ENCODE results near the gene TP53BP2.
"Not testable (repeated sequence)": the region's sequence is repeated elsewhere in the genome, so short reads cannot be mapped to it uniquely, and the experiment has no call there.

TP53BP2 gene

DNA sequence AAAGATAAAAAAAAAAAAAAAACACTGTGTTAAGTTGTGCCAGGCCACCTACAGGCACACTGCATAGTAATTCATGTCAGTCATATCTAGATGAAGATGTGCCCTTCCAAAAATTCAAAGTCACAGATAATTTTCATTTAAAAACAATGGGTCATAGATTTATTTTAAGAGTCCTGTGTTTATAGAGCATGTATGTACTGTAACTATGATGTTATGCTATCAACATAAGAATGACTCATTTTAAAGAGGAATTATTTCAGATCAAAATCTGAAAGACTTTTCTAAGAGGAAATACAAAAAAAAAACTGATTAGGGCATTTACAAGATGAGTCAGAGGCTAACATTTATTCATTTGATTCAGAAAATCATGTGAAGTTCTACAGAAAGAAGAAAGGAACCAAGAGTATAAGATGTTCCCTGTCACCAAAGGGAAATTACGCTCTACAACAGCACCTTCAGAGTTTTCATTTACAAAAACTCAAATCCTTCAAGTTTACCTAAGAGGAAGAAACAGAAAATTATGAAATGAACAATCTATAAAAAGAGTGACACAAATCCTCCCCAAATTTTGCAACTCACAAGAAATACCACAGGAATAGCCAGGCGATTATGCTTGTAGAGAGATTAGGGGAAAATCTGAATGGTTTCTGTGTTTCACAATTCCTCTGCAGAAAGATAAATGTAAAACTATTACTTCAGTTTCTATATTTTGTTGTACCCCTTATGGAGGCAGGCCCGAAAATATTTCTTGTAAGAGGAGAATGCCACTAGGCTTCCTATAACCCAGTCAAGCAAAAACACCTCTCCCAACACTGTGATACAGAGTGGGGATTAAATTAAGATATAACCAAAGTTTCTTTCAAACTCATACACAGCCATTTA, 13.8 kb downstream of the TP53BP2 start:
- no peak for DNase-seq (ENCODE audit: low spot score)

DNA sequence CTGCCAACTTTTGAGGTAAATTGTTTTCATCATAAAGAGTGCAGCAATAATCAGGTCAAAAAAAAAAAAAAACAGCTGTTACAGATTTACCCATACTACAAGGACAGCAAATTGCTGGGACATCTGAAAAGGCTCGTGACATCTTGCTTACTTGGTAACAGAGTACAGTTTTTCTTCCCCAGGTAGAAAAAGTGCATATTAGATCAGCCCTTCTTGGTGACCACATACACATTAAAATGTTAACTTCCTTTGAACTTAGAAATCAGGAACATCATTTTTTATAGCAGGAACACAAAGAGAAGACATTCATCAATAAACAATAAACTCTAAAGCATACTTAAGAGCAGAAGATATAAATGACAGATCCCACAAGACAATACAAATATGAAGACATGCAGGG, 16.1 kb downstream of the TP53BP2 start:
- no peak for DNase-seq (ENCODE audit: low spot score)

DNA sequence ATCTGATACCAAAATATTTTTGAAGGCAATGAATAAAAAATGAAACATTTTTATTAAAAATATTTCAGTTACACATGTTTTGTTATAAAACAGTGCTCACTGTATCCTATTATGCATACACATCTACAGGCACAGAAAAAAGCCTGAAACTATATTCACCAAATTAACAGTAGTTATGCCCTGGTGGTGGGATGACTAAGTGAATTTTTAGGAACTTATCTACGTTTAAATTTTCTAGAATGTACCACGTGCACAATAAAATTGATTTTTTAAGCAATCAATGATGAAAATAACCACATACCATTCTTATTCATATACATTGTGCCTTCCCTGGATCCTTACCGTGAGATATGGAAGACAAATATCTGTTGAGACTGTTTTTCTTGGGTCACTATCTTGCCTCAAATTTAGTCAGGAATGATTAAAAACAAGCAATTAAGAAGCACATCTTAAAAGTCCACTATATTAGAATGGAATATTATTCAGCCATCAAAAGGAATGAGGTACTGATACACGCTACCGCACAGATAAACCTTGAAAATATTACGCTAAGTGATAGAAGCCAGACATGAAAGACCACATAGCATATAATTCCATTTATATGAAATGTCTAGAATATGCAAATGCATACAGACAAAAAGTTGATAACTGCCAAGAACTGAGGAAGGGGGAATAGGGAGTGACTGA, 17.4 kb downstream of the TP53BP2 start:
- no peak for DNase-seq (ENCODE audit: low spot score)

DNA sequence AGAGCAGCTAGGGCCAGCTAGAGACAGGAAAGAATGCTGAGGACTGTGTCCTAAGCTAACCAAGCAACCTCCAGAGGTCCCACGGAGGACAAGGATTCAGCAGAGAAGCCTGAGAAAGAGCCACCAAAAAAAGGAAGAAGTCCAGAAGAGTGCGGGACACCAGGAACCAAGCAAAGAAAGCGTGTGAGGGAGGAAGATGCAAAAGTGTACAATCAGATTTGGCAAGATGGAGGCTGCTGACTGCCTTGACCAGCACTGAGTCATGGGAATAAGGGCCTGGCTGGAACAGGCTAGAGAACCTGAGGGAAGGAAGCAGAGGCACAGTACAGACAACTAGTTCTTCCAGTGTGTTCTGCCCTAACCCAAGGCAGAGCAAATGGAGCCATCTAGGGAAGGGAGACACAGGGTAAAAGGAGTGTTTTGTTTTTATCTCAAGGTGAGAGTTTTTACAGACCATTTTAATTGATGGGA, 18.5 kb downstream of the TP53BP2 start:
- no peak for DNase-seq (ENCODE audit: low spot score)

DNA sequence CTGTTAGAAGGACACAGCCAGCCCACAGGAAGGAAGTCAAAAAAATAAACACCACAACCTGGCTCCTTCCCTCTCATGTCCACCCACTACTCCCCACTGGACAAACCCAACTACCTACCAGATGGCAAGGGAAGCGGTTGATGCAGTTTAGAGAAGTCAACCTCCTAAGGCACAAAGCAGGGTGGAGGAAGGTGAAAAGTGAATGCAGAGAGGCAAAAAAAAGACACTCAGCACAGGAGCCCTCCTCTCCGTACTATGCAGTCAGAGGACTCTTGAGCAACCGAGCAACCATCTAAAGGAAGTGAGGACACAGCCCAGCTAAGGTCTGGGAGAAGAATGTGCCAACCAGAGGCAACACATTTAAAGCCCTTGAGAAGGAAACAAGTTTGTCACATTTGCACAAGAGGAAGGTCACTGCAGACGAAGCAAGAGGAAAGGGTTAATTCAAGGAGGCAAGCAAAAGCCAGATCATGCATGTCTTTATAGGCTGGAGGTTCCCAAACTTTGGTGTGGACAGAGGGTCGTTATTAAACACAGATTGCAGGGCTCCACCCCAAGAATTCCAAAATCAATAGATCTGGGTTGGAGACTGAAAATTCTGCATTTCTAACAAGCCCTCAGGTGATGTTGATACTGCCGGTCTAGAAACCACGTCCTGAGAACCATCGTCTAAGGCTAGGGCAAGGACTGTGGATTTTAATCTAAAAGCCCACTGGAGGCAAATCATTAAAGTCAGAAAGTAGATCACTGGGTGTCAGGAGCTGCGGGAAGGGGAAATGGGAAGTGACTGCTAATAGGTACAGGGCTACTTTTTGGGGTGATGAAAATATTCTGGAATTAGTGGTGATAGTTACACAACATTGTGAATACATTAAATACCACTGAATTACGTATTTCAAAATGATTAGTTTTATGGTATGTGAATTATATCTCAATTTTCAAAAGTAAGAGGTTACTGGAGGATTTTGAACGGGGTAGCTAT, 19.7 kb downstream of the TP53BP2 start:
- no peak for DNase-seq (ENCODE audit: low spot score)

DNA sequence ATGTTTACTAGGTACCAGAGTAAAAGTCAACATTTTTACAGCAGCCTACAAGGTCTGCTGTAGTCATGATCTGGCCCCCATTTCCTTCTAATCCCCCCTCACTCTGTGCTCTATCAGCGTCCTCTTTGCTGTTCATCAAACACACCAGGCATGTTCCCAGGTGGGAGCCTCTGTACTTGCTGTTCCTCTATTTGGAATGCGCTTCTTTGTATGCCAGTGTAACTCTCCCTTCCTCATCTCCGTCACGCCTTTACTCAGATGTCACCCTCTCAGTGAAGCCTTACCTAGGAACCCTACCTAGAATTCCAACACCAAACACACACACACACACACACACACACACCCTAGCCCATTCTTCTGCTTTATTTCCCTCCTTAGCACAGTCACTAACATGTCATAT, 21.0 kb downstream of the TP53BP2 start:
- DNase-seq (ENCODE audit: low spot score) = no peak

DNA sequence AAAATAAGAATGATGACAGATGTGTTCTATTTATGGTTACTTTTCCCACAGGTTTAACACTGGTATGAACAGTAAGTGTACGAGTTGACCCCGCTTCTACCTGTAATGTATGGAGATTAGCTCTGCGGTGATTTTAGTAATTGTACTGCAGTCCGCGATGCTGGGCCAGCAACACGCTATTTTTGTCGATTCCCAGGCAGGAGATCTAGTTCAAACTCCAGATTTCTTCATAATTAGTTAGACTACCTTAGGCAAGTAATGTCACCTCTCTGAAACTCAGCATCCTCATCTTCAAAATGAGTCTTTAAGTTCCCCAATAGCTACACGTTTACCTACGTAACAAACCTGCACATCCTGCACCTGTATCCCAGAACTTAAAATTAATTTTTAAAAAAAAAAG, 21.5 kb downstream of the TP53BP2 start:
- DNase-seq (ENCODE audit: low spot score) = no peak

DNA sequence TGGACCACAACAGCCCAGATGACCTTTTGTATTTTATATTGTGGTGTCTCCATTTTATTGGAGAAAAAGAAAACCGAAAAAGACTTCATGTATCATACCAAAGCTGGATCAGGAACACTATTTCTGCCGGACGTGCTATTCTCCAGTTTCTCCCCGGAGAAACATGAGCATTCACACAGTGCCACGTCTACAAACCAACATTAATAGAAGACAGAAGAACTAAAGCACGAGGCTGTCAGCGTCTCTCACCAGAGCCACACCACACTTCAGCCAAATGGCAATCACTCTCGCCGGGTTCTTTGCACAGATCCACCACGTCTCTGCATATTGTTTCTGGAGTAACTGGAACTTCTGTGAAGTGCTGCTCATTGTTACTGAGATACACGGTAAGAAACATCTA, 24.8 kb downstream of the TP53BP2 start:
- DNase-seq (ENCODE audit: low spot score) = no peak

DNA sequence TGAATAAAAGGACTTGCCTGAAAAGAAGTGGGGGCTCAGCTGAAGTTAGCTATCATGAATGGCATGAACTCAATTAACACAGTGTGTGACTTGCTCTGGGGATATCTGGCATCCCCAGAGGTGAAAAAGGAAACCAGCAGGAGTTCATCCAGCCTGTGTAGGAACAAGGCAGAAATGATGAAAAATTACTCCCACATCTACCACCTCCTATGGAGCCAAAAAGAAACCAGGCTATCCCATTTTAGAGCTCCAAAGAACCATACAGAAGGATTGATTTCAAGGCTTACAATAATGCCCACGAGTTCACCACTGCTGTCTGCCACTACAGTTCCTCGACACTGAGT, 25.3 kb downstream of the TP53BP2 start:
- DNase-seq (ENCODE audit: low spot score) = no peak

DNA sequence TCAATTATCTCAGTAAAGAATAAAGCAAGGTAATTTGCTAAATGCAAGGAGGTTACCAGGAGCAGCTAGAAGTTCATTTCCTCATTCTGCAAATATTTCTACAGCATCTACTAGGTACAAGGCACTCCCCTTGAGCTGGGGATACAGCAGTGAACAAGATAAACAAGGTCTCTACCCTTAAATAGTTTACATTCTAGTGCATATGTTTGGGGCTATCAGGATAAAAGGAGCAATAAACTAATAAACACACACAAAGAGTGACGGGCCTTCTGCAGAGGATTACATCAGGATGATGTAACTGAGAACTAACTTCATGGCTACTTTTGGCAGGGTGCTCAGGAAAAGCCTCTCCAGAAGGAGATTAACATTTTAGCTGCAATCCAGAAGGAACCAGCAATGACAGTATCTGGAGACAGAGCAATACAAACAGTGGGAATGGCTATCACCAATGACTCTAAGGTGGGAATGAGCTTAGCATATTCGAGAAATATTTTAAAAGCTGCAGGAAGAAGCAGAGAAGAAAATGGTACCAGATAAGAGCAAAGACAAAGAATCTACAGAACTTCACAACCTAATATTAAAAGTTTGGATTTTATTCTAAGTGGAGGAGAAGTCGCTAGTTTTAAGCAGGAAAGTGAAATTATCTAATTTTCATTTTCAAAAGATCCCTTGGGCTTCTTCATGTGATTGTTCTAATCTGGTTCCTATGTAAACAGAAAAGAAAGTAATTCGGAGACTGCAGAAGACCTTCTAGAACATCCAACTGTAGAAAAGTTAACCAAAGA, 25.8 kb downstream of the TP53BP2 start:
- no peak for DNase-seq (ENCODE audit: low spot score)

DNA sequence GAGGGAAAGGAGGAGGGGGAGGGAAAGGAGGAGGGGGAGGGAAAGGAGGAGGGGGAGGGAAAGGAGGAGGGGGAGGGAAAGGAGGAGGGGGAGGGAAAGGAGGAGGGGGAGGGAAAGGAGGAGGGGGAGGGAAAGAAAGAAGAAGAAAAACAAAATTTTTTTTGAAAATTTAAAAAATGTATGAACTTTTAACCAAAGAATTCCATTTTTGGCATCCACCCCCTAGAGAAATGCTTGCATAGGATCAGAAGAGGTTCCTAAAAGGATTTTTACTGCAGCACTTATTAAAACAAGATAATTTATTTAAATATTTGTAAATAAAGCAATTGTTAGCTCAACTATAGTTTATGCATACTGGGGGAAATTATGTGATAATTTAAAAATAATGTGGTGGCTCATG, 28.5 kb downstream of the TP53BP2 start:
- not testable (repeated sequence) for DNase-seq (ENCODE audit: low spot score)

DNA sequence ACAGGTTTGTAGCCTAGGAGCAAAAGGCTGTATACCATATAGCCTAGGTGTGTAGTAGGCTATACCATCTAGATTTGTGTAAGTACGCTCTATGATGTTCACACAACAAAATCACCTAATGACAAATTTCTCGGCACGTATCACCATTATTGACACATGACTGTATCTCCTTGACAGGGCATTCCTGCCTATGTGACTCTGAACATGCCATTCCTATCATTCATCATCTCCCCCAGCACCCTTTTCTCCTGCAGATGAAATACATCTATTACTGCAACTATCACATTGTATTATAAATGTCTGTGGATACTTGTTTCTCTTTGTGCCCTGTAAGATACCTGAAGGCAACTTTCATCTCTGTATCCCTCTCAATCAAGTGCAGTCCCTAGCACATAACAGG, 29.9 kb downstream of the TP53BP2 start:
- DNase-seq (ENCODE audit: low spot score) = no peak

DNA sequence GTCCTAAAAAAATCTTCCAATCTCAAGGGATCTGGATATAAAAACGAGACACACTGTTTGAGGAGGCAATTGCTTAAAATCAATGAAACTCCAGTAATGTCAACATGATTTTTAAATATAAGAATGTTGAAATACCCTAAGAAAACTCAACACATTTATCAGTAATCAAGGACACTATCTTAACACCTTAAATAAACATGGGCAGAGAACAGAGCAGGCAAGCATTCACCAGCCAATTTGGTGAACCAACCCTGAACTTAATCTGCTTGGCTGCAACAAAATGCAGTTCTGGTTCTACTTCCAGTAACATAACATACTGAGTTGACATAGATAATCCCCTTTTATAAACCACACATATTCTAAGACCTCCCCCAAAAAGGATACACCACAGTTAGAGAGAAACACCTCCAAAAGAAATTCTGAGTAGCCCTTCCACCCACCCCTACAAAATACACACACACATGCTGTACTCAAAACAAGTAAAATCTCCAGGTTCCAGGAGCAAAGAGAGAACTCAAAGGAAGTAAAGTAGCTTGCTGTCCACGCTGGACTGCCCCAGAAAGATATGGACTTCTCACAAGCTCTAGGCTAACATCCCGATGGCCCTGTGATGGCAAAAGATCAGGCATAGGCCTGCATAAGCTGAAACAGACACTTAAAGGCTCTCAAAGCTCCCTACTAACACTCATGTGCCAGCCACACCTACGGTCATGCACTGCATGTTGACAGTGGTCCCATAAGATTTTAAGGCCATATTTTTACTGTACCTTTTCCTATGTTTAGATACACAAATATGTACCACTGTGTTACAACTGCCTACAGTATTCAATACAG, 30.5 kb downstream of the TP53BP2 start:
- no peak for DNase-seq (ENCODE audit: low spot score)

DNA sequence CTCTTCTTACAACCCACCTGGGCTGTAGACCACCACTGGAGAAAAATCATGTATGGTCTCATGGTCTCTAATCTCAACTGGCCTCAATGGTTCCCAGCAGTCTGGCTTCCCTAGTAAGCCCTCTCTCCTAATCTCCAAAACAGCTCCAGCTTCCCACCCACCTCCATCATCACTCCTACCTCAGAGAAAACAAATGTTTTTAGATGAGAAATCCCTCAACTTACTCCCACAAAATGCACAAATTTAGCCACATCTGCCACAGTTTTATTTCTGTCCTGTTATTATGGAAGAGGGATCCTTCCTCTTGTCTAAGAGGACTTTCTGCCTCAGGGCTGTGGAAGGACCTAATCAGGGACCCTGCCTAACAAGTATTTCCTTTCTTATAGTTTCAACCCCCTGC, 32.1 kb downstream of the TP53BP2 start:
- DNase-seq (ENCODE audit: low spot score) = no peak

DNA sequence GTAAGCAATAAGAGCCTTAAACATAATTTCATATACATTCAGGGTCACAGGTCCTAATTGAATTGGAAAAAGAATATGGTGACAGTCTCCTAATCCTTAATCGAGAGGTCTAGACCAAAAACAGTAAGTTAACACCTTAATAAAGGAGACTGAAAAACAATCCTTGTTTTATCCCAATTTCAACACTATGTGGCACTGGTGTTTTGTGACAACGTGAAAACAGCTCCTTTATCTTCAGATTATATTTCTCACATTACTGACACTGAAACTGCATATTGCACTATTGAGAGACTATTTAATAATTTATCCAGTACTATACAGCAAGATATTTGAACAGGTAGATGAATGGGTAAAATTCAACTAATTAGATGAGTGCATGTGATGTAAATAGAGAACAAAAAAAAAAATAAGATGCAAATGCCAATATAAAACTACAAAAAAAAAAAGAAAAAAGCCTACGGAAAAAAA, 34.1 kb downstream of the TP53BP2 start:
- DNase-seq (ENCODE audit: low spot score) = peak; percentile 54

DNA sequence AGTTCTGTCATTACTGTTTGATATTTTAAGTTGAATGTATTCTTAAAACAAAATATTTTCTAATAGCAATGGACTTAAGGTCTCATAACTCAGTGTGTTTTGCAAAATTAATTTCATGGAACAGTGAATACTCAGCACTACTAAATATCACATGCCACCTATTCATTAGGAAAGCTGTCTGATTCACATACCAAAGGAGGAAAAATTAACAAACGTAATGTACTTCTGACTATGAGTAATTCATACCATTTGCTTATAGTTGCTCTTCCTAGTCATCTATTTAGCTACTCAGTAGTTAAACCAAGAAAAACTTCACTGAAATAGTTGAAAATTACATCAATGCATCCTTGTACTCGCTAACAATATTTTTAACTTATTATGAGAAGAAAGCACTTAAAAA, 35.2 kb downstream of the TP53BP2 start:
- DNase-seq (ENCODE audit: low spot score) = no peak

DNA sequence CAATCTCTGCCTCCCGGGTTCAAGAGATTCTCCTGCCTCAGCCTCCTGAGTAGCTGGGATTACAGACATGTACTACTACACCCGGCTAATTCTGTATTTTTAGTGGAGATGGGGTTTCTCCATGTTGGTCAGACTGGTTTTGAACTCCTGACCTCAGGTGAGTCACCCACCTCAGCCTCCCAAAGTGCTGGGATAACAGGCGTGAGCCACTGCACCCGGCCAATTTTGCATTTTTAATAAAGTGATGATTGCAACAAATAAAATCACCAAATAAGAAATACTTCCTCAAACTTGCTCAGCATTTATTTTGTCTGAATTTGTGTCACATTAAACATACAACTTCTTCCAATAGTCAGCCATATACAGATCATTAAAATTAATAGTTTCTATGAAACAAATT, 35.8 kb downstream of the TP53BP2 start:
- not testable (repeated sequence) for DNase-seq (ENCODE audit: low spot score)

DNA sequence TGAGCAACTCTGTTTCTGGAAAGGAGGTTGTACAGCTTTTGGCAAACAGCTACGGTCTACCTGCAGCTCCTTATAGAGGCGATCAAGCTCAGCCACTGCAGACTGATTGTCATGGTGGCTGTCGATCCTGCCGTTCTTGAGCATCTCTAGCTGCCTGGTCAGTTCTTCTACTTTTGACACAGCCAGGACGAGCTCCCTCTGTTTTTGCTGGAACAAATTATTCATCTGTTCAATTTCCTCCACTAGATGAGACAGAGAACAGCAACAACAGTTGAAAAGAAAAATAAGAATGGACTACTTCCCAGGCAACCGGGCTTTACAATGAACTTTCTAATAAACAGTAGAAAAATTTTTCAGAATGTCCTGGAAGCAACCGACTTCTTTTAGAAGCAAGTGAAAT, 42.5 kb downstream of the TP53BP2 start:
- no peak for DNase-seq (ENCODE audit: low spot score)

DNA sequence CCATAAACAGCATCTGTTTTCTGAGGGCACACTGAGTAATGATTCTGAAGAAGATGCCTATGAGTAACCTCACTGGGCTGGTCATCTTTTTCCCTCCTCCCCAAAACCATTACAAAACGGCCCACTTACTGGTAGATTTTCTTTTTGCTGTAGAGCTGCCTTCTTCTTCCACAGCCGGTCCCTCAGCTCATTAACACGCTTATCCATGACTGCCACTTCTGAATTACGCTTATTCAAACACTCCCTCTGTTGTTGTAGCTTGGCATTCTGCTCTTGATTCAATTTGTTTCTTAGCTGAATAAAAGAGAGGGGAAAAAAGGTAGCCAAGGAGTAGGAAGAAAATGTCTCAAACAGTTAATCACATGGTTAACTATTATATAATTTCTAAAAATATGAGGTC, 43.1 kb downstream of the TP53BP2 start:
- no peak for DNase-seq (ENCODE audit: low spot score)

DNA sequence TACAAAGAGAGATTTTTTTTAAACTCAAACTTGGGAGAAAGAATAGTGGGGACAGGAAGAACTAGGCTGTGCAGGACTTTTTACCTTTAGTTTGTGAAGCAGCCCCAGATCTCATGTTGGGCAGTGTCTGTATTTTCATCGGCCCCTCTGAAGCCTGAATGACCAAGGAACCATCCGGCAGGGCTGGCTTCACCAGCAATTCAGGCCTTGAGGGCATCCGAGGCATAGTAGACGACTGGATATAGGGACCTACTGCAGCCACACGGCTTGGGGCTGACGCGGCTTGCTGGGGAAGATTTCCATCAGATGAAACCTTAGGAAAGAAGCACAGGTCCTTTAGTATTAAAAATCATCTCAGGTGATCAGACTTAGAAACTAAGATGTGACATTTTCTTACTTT, 43.7 kb downstream of the TP53BP2 start:
- DNase-seq (ENCODE audit: low spot score) = no peak

DNA sequence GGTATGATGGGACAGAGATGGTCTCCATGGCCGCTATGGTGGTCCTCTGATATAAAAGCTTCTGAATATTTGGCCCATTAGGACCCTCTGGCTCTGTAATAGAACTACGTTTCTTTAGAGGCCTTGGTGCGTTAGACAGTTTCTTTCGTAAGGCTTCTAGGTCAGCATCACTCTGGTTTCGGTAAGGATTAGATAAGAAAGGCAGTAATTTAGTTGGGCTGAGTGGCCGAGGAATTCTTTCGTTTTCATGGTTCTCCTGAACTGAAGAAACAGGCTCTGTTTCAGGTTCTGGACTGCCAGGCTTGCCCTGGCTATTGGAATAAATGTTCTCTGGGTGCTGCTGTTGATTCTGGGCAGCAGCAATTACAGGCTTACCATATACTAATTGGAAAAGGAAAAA, 49.5 kb downstream of the TP53BP2 start:
- DNase-seq (ENCODE audit: low spot score) = no peak
